Smooth muscle cell (in vitro differentiated cells): ENCODE results near the gene SLC8A1. TPM values are rescaled to one million over a fixed set of nuclear protein-coding genes. Genes with fewer than 3 reads are reported as not detected.

Source experiments
- DNase-seq: peaks from one replicate; lab custom pipeline; 2025; ENCODE audit not compliant: unreplicated experiment; lab: John Stamatoyannopoulos, UW
- H2AFZ ChIP-seq: fragments of 200-600 bp; sonication (generic); 2 replicates; pipeline ENCODE4 v1.6.0; 2016; ENCODE audit warnings: antibody characterized with exemption, low read depth, mild to moderate bottlenecking
- H3F3A ChIP-seq: fragments of 200-600 bp; sonication (generic); 2 replicates; pipeline ENCODE4 v1.6.0; 2017; ENCODE audit warnings: antibody characterized with exemption, low read depth
- H3K27ac ChIP-seq: fragments of 200-600 bp; sonication (generic); 2 replicates; pipeline ENCODE4 v1.5.1; 2016; ENCODE audit warnings: low read depth, mild to moderate bottlenecking
- H3K27me3 ChIP-seq: fragments of 200-600 bp; sonication (generic); 2 replicates; pipeline ENCODE4 v1.6.1; 2016; ENCODE audit warnings: low read depth, mild to moderate bottlenecking
- H3K36me3 ChIP-seq: fragments of 200-600 bp; sonication (generic); 2 replicates; pipeline ENCODE4 v1.5.1; 2016; ENCODE audit warnings: low read depth
- H3K4me1 ChIP-seq: fragments of 200-600 bp; sonication (generic); 2 replicates; pipeline ENCODE4 v1.5.1; 2016; ENCODE audit warnings: low read depth
- H3K4me2 ChIP-seq: fragments of 200-600 bp; sonication (generic); 2 replicates; pipeline ENCODE4 v1.6.0; 2016; ENCODE audit warnings: mild to moderate bottlenecking
- H3K4me3 ChIP-seq: fragments of 200-600 bp; sonication (generic); 2 replicates; pipeline ENCODE4 v1.5.1; 2016; ENCODE audit warnings: mild to moderate bottlenecking
- H3K79me2 ChIP-seq: fragments of 200-600 bp; sonication (generic); 2 replicates; pipeline ENCODE4 v1.6.0; 2016; ENCODE audit warnings: low read depth, mild to moderate bottlenecking
- H3K9ac ChIP-seq: fragments of 200-600 bp; sonication (generic); 2 replicates; pipeline ENCODE4 v1.6.0; 2016; ENCODE audit warnings: low read depth
- H3K9me3 ChIP-seq: fragments of 200-600 bp; sonication (generic); replicated peaks from 2 replicates; pipeline ENCODE4 v1.5.1; 2016; ENCODE audit warnings: low read depth
- H4K20me1 ChIP-seq: fragments of 200-600 bp; sonication (generic); 2 replicates; pipeline ENCODE4 v1.6.0; 2016; ENCODE audit warnings: low read depth
- WGBS: methylation state at CpG from one replicate; pipeline ENCODE4 v1.1.7; 2016; ENCODE audit warnings: low lambda C conversion rate; 5-methylcytosine and 5-hydroxymethylcytosine counted together
- polyA plus RNA-seq: library from polyadenylated mRNA; unstranded; fragments of >200 nt; fragmentation: Nextera tagmentation; extraction: Ambion mirVana; gene quantifications from 2 replicates; pipeline ENCODE4 v1.2.1, GENCODE V29; 2016
- total RNA-seq: library from RNA; depleted of rRNA; stranded (reverse); fragments of >200 nt; gene quantifications from 2 replicates; pipeline ENCODE4 v1.2.3, GENCODE V29; 2014
- TF ChIP-seq, protein P1 (sequence below): fragments of 200-600 bp; sonication (generic); IDR thresholded peaks from 2 replicates; pipeline ENCODE4 v1.5.1; 2017; ENCODE audit warnings: borderline replicate concordance, mild to moderate bottlenecking, antibody characterized with exemption; ENCODE audit not compliant: insufficient read depth, poor library complexity, severe bottlenecking

The SLC8A1 gene
- total and polyA plus RNA-seq, 2 experiments from 2014 or later: 1.1 to 5.3 TPM

DNA sequence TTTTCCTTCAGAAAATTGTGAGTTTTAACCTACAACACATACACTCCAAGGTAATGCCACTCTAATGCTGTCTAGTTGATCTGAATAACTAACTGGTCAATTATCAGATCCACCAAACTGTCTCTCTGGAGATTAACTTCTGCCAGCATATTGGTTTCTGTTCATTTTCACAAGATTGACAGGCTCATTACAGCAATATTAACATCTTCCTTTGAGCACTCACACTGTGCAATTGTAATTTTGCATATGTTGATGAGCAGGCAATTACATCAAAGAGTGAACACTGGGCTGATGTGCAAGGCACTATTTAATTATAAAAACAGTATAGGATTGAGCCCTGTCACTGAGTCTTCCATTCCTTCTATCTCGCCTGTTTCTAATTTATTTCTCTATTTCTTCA, 197.3 kb downstream of the SLC8A1 start:
- no peak overlapping the region for H3K27ac ChIP-seq
- 87% methylated on average over 1 of the region's 1 CpG for WGBS

DNA sequence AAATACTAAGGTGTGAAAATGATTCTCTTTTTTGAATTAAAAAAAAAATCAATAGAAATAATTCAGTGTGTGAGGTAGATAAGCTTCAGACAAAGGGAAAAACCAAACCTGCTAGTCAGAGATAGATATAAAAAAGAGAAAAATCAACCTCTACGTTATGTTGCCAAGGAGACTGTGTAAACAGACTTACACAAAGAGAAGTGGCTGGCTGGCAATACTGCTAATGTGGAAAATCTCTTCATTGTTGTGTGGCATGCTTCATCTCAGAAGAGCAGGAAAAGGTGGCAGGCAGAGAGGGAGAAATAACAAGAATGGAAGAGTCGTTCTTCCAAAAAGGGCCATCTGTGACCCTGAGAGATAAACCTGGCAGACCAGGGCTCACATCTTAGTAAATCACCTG, 200.8 kb downstream of the SLC8A1 start:
- WGBS: 77% methylated on average over 2 of the region's 2 CpGs
- Histone ChIP-seq H3K27ac (no peak overlapping the region), H3F3A (no peaks in the 10 kb centered on the region), H3K9me3 (no peaks in the 10 kb centered on the region), H3K4me1 (no peaks in the 10 kb centered on the region), H2AFZ (no peak overlapping the region), H3K4me3 (no peak overlapping the region), H3K4me2 (no peak overlapping the region), H3K79me2 (no peaks in the 10 kb centered on the region), H3K27me3 (no peaks in the 10 kb centered on the region), H3K36me3 (no peaks in the 10 kb centered on the region), H4K20me1 (no peaks in the 10 kb centered on the region), H3K9ac (no peak overlapping the region)
- DNase-seq: no peak
- TF ChIP-seq, protein P1, sequence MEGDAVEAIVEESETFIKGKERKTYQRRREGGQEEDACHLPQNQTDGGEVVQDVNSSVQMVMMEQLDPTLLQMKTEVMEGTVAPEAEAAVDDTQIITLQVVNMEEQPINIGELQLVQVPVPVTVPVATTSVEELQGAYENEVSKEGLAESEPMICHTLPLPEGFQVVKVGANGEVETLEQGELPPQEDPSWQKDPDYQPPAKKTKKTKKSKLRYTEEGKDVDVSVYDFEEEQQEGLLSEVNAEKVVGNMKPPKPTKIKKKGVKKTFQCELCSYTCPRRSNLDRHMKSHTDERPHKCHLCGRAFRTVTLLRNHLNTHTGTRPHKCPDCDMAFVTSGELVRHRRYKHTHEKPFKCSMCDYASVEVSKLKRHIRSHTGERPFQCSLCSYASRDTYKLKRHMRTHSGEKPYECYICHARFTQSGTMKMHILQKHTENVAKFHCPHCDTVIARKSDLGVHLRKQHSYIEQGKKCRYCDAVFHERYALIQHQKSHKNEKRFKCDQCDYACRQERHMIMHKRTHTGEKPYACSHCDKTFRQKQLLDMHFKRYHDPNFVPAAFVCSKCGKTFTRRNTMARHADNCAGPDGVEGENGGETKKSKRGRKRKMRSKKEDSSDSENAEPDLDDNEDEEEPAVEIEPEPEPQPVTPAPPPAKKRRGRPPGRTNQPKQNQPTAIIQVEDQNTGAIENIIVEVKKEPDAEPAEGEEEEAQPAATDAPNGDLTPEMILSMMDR: no peak

More for the DNA sequence above, 197.3 kb downstream of the SLC8A1 start:
- Histone ChIP-seq H3K4me3 (no peak overlapping the region), H3K9me3 (no peaks in the 10 kb centered on the region), H3K36me3 (no peaks in the 10 kb centered on the region), H3K4me2 (no peak overlapping the region), H2AFZ (no peak overlapping the region), H3K4me1 (no peaks in the 10 kb centered on the region), H4K20me1 (no peaks in the 10 kb centered on the region), H3K9ac (no peak overlapping the region), H3K27me3 (no peaks in the 10 kb centered on the region), H3K79me2 (no peaks in the 10 kb centered on the region), H3F3A (no peaks in the 10 kb centered on the region)
- no peak for DNase-seq
- TF ChIP-seq, protein P1: no peak

DNA sequence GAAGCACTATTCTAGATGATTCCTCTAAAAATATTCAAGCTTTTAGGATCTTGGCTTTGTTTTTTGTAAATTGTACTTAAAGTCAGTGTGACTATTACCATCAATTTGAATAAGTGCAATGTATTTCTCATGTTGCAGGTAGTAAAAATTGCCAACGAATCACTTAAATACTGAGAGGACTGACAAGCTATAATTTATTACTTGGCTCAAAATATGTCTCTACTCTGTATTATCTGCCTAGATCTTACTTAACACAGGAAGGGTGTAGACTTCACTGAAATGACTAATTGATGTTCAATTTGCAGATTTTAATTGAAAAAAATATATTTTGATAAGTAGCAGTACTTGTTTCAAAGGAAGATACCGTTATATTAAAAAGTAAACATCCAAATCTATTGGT, 202.3 kb downstream of the SLC8A1 start:
- no peaks in the 10 kb centered on the region for H3K4me1 ChIP-seq
- no peaks in the 10 kb centered on the region for H3F3A ChIP-seq
- H4K20me1 ChIP-seq: no peaks in the 10 kb centered on the region
- no peaks in the 10 kb centered on the region for H3K9me3 ChIP-seq
- 85% methylated on average over 2 of the region's 2 CpGs for WGBS
- no peak overlapping the region for H3K27ac ChIP-seq
- H3K27me3 ChIP-seq: no peaks in the 10 kb centered on the region
- no peaks in the 10 kb centered on the region for H3K79me2 ChIP-seq
- no peaks in the 10 kb centered on the region for H3K36me3 ChIP-seq
- no peak overlapping the region for H3K9ac ChIP-seq
- no peak overlapping the region for H2AFZ ChIP-seq
- no peak overlapping the region for H3K4me3 ChIP-seq
- TF ChIP-seq, protein P1: no peak
- DNase-seq: no peak
- no peak overlapping the region for H3K4me2 ChIP-seq

DNA sequence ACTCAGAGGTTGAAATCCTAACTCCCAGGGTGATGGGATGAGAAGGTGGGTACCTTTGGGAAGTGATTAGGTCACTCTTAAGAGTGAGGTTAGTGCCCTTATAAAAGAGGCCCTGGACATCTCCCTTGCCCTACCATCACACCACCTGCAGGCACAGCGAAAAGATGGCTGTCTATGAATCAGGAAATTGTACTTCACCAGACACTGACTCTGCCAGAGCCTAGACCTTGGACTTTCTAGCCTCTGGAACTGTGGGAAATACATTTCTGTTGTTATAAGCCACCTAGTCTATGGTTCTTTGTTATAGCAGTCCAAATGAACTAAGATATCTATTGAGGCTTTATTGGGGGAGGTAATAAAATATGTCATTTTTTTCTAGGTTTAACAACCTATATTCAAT, 203.6 kb downstream of the SLC8A1 start:
- H3K27me3 ChIP-seq: no peaks in the 10 kb centered on the region
- H3K4me1 ChIP-seq: no peaks in the 10 kb centered on the region
- H2AFZ ChIP-seq: no peak overlapping the region
- no peaks in the 10 kb centered on the region for H3K36me3 ChIP-seq
- WGBS: 97% methylated on average over 1 of the region's 1 CpG
- DNase-seq: no peak
- H3K9ac ChIP-seq: no peak overlapping the region
- no peaks in the 10 kb centered on the region for H3F3A ChIP-seq
- H3K4me2 ChIP-seq: no peak overlapping the region
- H3K4me3 ChIP-seq: no peak overlapping the region
- TF ChIP-seq, protein P1: no peak
- no peaks in the 10 kb centered on the region for H3K79me2 ChIP-seq
- H4K20me1 ChIP-seq: no peaks in the 10 kb centered on the region
- H3K9me3 ChIP-seq: no peaks in the 10 kb centered on the region
- H3K27ac ChIP-seq: no peak overlapping the region
